Smooth muscle cell (in vitro differentiated cells): ENCODE results near the gene ATP8B3. TPM values are rescaled to one million over a fixed set of nuclear protein-coding genes. Genes with fewer than 3 reads are reported as not detected.

ENCODE experiments used
- DNase-seq: peaks from one replicate; lab custom pipeline; 2025; ENCODE audit not compliant: unreplicated experiment; lab: John Stamatoyannopoulos, UW
- H2AFZ ChIP-seq: fragments of 200-600 bp; sonication (generic); 2 replicates; pipeline ENCODE4 v1.6.0; 2016; ENCODE audit warnings: antibody characterized with exemption, low read depth, mild to moderate bottlenecking
- H3F3A ChIP-seq: fragments of 200-600 bp; sonication (generic); 2 replicates; pipeline ENCODE4 v1.6.0; 2017; ENCODE audit warnings: antibody characterized with exemption, low read depth
- H3K27ac ChIP-seq: fragments of 200-600 bp; sonication (generic); 2 replicates; pipeline ENCODE4 v1.5.1; 2016; ENCODE audit warnings: low read depth, mild to moderate bottlenecking
- H3K27me3 ChIP-seq: fragments of 200-600 bp; sonication (generic); 2 replicates; pipeline ENCODE4 v1.6.1; 2016; ENCODE audit warnings: low read depth, mild to moderate bottlenecking
- H3K36me3 ChIP-seq: fragments of 200-600 bp; sonication (generic); 2 replicates; pipeline ENCODE4 v1.5.1; 2016; ENCODE audit warnings: low read depth
- H3K4me1 ChIP-seq: fragments of 200-600 bp; sonication (generic); 2 replicates; pipeline ENCODE4 v1.5.1; 2016; ENCODE audit warnings: low read depth
- H3K4me2 ChIP-seq: fragments of 200-600 bp; sonication (generic); 2 replicates; pipeline ENCODE4 v1.6.0; 2016; ENCODE audit warnings: mild to moderate bottlenecking
- H3K4me3 ChIP-seq: fragments of 200-600 bp; sonication (generic); 2 replicates; pipeline ENCODE4 v1.5.1; 2016; ENCODE audit warnings: mild to moderate bottlenecking
- H3K79me2 ChIP-seq: fragments of 200-600 bp; sonication (generic); 2 replicates; pipeline ENCODE4 v1.6.0; 2016; ENCODE audit warnings: low read depth, mild to moderate bottlenecking
- H3K9ac ChIP-seq: fragments of 200-600 bp; sonication (generic); 2 replicates; pipeline ENCODE4 v1.6.0; 2016; ENCODE audit warnings: low read depth
- H3K9me3 ChIP-seq: fragments of 200-600 bp; sonication (generic); replicated peaks from 2 replicates; pipeline ENCODE4 v1.5.1; 2016; ENCODE audit warnings: low read depth
- H4K20me1 ChIP-seq: fragments of 200-600 bp; sonication (generic); 2 replicates; pipeline ENCODE4 v1.6.0; 2016; ENCODE audit warnings: low read depth
- WGBS: methylation state at CpG from one replicate; pipeline ENCODE4 v1.1.7; 2016; ENCODE audit warnings: low lambda C conversion rate; 5-methylcytosine and 5-hydroxymethylcytosine counted together
- polyA plus RNA-seq: library from polyadenylated mRNA; unstranded; fragments of >200 nt; fragmentation: Nextera tagmentation; extraction: Ambion mirVana; gene quantifications from 2 replicates; pipeline ENCODE4 v1.2.1, GENCODE V29; 2016
- total RNA-seq: library from RNA; depleted of rRNA; stranded (reverse); fragments of >200 nt; gene quantifications from 2 replicates; pipeline ENCODE4 v1.2.3, GENCODE V29; 2014
- TF ChIP-seq, protein P1 (sequence below): fragments of 200-600 bp; sonication (generic); IDR thresholded peaks from 2 replicates; pipeline ENCODE4 v1.5.1; 2017; ENCODE audit warnings: borderline replicate concordance, mild to moderate bottlenecking, antibody characterized with exemption; ENCODE audit not compliant: insufficient read depth, poor library complexity, severe bottlenecking

The ATP8B3 gene
- total and polyA plus RNA-seq, 2 experiments from 2014 or later = 2.8 to 3.9 TPM

DNA sequence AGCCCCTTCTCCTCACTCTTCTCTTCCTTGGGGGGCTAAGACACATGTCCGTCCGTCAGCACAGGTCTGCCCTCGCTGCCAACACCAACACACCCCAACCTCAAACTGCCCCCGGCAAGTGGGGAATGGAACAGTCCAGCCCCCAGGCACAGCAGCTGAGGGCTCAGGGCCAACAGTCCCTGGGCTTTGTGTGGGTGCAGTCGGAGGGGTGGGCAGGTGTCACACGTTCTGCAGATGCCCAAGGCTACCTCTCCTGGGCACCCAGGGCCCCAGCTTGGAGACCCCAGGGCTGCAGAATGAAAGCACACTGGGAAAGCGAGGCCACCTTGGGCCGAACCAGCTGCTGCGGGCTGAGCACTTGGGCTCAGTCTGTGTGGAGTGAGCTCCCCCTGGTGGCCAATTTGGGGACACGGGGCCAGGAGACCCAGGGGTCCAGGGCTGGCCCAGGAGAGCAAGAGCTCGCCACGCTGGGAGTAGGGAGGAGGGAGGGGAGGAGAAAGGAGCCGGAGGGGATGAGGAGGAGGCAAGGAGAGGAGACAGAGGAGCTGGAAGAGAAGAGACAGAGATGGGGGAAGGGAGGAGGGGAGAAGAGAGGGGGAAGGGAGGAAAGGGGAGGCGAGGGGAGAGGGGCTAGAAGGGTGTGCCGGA is 14.0 kb upstream of the ATP8B3 start:
- Histone ChIP-seq H3K9ac (no peak overlapping the region), H3K36me3 (no peaks in the 10 kb centered on the region), H3K27me3 (no peaks in the 10 kb centered on the region), H3K4me3 (peak overlapping the region; percentile 8), H3K27ac (no peak overlapping the region), H3F3A (no peaks in the 10 kb centered on the region), H3K79me2 (peaks cover 4% of the 10 kb centered on the region), H3K9me3 (no peaks in the 10 kb centered on the region), H2AFZ (no peak overlapping the region), H3K4me2 (no peak overlapping the region), H4K20me1 (peaks cover 43% of the 10 kb centered on the region), H3K4me1 (no peaks in the 10 kb centered on the region)
- TF ChIP-seq, protein P1, sequence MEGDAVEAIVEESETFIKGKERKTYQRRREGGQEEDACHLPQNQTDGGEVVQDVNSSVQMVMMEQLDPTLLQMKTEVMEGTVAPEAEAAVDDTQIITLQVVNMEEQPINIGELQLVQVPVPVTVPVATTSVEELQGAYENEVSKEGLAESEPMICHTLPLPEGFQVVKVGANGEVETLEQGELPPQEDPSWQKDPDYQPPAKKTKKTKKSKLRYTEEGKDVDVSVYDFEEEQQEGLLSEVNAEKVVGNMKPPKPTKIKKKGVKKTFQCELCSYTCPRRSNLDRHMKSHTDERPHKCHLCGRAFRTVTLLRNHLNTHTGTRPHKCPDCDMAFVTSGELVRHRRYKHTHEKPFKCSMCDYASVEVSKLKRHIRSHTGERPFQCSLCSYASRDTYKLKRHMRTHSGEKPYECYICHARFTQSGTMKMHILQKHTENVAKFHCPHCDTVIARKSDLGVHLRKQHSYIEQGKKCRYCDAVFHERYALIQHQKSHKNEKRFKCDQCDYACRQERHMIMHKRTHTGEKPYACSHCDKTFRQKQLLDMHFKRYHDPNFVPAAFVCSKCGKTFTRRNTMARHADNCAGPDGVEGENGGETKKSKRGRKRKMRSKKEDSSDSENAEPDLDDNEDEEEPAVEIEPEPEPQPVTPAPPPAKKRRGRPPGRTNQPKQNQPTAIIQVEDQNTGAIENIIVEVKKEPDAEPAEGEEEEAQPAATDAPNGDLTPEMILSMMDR = peak; percentile 96
- DNase-seq = peak; percentile 44
- WGBS = 67% methylated on average over 12 of the region's 15 CpGs

DNA sequence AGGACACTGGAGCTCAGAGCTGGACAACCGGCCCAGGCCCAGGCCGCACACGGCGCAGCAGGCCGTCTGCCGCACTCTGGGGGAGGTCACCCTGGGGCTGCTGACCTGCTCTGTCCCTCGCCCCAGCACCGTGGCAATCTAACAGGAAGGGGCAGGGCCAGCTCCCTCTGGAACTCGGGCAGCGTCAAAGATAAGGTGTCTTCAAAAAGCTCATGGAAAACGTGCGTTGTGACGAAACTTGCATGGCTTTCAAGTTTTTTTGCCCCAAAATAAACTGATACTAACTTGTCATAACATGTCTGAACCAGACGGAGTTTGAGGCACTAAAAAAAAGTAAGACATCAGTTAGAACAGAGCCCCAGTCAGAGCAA is 12.2 kb upstream of the ATP8B3 start:
- Histone ChIP-seq H3K4me3 (no peak overlapping the region), H3K9me3 (no peaks in the 10 kb centered on the region), H2AFZ (no peak overlapping the region), H3K79me2 (peaks cover 4% of the 10 kb centered on the region), H3K9ac (no peak overlapping the region), H3K4me2 (no peak overlapping the region), H3K27me3 (no peaks in the 10 kb centered on the region), H3K27ac (no peak overlapping the region), H3K36me3 (no peaks in the 10 kb centered on the region), H3F3A (no peaks in the 10 kb centered on the region), H3K4me1 (no peaks in the 10 kb centered on the region), H4K20me1 (peaks cover 25% of the 10 kb centered on the region)
- 81% methylated on average over 14 of the region's 14 CpGs for WGBS
- TF ChIP-seq, protein P1 = no peak
- DNase-seq = no peak

DNA sequence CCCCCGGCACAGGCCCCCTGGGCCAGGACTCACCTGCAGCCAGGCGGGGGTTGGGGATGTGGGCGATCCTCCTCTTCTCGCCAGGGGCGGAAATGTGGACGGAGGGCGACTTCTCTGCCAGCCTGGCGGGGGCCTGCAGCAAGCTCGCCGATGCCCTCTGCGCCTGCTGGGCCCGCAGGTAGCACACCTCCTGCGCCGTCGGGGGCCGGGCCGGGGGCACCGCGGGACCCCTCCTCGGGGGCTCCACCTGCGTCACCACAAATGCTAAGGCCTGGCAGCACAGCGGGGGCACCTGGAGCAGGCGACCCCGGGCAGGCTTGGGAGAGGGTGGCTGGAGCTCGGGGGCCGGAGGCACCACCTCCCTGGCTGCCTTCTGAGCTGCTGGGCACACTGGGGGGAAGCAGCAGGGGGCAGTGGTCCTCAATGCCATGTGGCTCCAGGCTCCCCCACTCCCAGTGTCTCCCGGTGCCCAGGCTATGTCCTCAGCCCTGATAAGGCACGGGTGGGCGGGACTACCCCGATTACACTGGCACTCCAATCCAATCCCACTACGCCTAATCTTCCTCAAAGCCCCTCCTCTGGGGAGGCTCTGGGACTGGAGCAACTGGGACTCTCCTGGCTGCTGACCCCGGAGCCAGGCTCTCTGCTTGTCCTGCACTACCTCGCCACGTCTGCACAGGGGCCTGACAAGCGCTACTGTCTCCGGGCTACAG is 11.6 kb upstream of the ATP8B3 start:
- Histone ChIP-seq H3K9ac (no peak overlapping the region), H3K36me3 (no peaks in the 10 kb centered on the region), H3K4me3 (no peak overlapping the region), H3K4me1 (no peaks in the 10 kb centered on the region), H3K79me2 (peaks cover 2% of the 10 kb centered on the region), H4K20me1 (peaks cover 23% of the 10 kb centered on the region), H3K4me2 (no peak overlapping the region), H3K9me3 (no peaks in the 10 kb centered on the region), H3F3A (no peaks in the 10 kb centered on the region), H3K27me3 (no peaks in the 10 kb centered on the region), H3K27ac (no peak overlapping the region), H2AFZ (no peak overlapping the region)
- WGBS = 94% methylated on average over 36 of the region's 36 CpGs
- no peak for DNase-seq
- TF ChIP-seq, protein P1 = no peak

DNA sequence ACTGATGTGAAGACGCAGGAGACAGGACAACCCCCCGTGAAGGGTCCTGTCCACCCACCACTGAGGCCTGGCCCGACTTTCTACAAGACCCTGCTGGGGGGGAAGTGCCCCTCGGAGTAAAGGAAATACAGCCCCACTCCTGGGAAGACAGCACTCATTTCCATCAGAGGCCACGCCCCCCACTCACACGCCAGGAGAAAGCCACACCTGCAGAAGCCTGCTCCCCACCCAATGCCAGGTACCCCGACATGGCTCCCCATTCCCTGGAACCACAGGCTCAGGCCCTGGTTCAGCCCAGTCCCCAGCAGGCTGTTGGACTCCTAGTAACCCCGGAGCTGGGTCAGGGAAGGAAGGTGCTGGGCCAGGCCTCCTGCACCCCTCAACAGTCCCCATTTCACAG is 10.9 kb upstream of the ATP8B3 start:
- no peak overlapping the region for H3K4me2 ChIP-seq
- no peaks in the 10 kb centered on the region for H3F3A ChIP-seq
- no peak overlapping the region for H3K4me3 ChIP-seq
- peaks cover 23% of the 10 kb centered on the region for H4K20me1 ChIP-seq
- H3K27ac ChIP-seq = no peak overlapping the region
- no peaks in the 10 kb centered on the region for H3K79me2 ChIP-seq
- 97% methylated on average over 8 of the region's 8 CpGs for WGBS
- TF ChIP-seq, protein P1 = no peak
- no peaks in the 10 kb centered on the region for H3K4me1 ChIP-seq
- no peak overlapping the region for H3K9ac ChIP-seq
- H3K9me3 ChIP-seq = no peaks in the 10 kb centered on the region
- H3K36me3 ChIP-seq = no peaks in the 10 kb centered on the region
- no peaks in the 10 kb centered on the region for H3K27me3 ChIP-seq
- no peak for DNase-seq
- H2AFZ ChIP-seq = no peak overlapping the region
